NCI-H1105 treated with DMSO at 0.1 percent for 48 hours (cell line): ENCODE results near the gene UNC13A.

ENCODE experiments used
- DNase-seq: peaks from one replicate; lab custom pipeline; 2025; lab: John Stamatoyannopoulos, UW

UNC13A gene

DNA sequence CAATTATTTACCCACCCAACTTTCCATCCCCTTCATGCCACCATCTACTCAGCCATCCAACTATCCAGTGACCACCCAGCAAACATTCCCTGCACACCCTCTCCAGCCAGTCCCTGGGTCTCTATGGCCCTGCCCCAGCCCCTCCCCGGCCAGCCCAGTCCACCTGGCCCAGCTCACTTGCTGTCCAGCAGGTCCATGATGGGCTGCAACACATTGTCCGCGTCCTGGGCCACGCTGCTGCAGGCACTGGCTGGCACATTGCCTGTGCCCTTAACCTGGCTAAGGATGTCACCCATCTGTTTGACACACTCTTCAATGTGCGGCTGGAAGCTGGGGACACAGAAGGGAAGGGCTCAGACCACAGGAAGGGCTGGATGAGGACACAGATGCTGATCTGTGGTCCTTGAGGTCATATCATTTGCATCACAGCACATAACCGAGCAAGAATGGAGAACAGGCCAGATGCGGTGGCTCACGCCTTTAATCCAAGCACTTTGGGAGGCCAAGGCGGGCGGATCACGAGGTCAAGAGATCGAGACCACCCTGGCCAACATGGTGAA is 61.6 kb downstream of the UNC13A start:
- no peak for DNase-seq

DNA sequence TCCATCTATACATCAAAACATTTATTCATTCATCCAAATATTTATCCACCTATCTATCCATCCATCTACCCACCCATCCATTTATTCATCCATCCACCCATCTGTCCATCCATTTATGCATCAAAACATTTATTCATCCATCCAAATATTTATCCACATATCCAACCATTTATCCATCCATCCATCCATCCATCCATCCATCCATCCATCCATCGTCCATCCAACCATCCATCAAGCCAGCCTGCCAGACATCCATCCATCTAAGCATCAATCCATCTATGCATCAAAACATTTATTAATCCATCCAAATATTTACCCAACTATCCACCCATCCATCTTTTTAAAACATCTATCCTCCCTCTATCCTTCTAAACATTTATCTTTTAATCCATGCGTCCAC is 62.2 kb downstream of the UNC13A start:
- no peak for DNase-seq

DNA sequence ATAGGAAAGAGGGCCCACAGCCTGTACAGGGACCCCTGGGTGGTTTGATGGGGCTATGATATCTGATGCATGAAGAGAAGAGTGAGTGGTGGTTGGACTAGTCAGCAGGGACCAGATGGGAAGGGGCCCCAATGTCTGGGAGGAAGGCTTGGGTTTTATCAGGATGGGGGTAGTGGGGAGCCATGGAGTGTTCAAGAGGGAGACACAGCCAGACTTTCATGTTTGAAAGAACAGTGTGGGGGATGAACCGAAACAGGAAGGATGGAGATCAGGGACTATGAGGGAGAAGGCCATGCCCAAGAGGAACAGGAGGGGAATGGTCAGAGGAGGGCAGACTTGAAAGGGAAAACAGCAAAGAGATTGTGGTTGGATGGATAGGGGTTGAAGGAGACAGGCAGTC is 63.1 kb downstream of the UNC13A start:
- DNase-seq: no peak

DNA sequence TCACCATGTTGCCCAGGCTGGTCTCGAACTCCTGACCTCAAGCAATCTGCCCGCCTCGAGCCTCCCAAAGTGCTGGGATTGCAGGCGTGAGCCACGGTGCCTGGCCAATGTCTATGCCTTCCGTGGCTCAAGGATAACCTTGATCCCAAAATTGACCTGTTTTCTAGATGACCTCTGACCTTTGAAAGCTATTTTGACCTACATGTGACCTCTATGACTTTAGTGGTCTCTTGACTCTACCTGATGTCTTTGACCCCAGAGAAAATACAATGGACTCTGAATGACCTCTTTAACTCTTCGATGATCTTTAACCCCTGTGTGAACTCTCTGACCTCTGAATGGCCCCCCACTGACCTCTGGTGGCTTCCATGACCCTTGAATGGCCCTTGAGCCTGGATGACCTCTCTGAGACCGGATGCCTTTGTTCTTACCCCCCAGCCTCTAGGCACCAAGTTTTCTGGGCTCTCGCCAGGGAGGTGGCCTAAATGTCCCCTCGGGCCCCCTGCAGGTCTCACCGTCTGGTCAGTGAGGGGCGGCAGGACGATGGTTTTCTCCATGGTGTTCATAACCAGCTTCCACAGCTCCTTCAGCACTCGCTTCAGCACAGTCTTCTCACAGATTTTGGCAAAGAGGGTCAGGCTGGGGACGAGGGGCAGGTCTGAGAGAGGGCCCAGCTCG is 63.7 kb downstream of the UNC13A start:
- no peak for DNase-seq

DNA sequence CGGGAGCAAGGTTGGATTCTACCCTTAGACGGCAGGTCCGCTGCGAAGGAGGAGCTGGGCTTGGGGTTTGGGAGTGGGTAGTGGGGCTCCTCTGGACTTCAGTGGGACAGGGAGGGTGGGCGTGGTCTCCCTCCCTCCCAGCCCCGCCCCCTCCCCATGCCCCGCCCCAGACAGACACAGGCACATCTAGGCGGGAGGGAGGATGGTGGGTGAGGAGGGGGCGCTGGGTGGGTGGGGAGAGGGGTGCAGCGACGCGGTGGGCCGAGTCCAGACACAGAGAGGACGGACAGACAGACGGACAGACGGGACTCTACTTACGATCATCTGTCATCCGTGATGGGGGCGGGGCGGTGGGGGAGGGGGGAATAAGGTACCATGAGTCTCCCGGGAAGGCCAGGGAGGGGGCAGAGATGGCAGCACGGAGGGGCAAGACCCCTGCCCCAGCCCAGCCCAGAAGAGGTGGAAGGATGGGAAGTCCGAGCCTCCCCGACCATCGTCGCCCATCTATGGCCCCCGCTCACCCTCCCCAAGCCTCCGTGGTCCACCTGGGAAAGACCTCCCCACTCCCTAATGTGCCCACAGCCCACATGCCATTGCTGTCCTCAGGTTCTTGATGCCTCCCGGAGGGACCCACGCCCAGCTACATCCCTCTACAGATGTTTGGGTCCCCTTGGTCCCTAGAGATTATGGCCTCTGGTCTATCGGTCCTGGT is 64.8 kb downstream of the UNC13A start:
- DNase-seq: no peak

DNA sequence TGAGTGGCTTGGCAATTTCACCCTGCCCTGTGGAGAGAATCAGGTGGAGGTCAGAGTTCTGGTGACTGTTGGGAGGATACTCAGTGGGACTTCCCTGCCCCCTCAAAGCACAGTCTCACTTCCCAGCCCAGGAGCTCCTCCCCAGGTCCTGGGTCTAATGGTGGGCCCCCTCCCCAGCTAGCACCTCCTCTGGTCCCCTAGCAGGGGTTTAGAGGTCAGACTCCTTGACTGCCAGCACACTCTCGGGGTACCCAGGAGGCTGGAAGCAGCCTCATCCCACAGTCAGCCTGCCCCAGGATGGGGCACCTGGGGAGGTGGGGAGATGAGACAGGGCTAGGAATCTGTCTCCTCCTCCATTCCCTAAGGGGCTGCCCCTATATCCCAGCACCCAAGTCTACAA is 67.5 kb downstream of the UNC13A start:
- DNase-seq: no peak

DNA sequence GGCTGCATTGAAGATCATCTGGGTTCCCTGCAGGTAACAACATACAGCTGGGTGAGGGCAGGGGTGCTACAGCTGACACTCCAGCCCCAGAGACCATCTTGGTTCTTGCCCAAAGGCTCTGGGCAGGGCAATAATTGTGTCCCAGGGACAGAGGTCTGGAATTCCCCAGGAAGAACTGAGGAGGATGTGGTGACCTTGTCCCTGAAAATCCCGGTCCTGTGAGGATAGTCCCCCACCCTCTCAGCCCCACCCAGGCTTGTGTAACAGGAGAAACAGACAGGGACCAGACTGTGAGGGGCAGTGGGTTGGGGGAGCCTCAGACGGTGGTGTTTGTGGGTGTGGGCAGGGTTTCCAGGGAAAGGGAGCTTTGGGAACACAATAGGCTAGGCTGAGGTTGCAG is 69.2 kb downstream of the UNC13A start:
- no peak for DNase-seq

DNA sequence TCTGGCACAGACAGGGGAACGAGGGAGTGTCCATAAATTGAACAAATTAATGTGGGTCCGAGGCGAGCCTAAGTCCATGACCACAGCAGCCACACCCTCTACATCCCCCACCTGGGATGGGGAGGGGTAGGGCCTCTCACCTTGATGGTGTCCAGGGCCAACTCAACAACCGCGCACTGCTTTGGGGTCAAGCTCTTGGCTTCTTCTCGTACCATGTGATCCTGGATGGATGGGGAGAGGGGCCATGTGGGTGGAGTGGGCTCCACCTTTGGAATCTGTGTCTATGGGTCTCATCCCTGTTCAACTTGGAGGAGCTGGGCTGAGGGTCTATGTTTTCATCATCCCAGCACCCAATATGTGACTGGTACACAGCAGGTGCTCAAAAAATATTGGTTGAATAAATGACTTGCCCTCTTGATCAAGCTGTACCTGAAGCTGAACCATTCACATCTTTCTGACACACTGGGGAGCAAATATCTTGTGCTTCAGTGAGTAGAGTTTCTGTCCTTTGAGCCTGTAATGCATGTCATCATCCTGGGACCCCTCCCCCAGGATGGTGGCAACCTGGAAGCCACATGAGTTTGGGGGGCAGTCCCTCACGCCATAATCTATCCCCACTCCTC is 69.8 kb downstream of the UNC13A start:
- DNase-seq: no peak

DNA sequence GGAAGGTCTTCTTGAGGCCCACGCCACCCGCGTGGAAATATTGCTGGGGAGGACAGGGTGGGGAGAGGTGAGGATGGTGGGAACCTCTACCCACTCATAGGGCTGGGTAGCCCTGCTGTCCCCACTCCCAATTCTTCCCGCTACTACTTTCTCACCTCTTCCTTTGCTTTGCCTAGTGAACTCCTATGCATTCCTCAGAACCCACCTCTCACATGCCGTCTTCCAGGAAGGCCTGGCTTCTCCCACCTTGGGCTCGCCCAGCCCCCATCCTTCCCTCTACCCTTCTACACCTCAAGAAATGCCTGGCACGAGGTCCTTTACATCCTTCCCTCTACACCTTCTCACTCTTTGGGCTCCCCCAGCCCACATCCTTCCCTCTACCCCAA is 70.4 kb downstream of the UNC13A start:
- DNase-seq: no peak

DNA sequence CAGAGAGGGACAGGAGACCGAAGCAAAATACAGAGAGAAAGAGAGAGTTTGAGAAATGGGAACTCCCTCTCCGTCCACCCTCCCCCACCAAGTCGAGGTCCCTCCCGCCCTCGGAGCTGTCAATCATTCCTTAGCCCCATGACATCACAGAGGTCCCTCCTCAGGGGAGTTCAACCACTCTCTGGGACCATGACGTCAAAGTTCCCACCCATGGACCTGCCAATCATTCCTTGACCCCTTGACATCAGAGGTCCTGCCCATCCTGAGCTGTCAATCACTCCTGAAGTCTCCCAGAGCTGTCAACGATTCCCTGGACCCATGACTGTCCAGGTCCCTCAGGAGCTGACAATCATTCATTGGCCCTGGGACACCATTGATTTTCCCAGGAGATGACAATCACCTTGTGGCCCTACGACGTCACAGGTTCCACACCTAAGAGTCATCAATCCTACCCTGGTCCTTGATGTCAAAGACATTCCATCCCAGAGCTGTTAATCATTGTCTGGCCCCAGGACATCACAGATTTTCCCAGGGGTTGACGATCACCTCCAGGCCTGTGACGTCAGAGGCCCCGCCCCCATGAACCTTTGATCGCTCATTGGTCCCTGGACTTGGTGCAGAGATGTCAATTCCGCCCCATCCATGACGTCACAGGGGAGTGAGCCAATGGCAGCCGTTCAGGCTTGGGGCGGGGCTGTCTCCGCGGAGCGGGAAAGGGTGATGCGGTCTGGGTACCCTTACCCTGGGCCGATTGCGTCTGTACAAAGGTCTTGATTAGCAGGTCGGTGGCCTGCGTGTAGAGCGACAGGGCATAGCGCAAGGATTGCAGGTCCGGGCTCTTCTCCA is 71.0 kb downstream of the UNC13A start:
- DNase-seq: no peak

DNA sequence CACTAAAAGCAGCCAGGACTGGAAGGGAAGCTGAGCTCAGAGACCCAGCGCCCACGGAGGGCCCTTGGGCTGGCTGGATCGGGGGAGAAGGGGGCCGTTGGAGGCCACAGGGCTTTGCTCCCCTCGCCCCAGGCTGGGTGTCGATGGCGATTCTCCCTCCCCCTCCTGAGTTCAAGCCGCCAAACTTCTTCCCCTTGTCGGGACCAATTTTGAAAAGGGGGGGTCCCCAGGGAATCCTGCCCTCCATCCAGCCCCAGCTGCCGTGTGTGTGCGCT is 71.5 kb downstream of the UNC13A start:
- DNase-seq: no peak

DNA sequence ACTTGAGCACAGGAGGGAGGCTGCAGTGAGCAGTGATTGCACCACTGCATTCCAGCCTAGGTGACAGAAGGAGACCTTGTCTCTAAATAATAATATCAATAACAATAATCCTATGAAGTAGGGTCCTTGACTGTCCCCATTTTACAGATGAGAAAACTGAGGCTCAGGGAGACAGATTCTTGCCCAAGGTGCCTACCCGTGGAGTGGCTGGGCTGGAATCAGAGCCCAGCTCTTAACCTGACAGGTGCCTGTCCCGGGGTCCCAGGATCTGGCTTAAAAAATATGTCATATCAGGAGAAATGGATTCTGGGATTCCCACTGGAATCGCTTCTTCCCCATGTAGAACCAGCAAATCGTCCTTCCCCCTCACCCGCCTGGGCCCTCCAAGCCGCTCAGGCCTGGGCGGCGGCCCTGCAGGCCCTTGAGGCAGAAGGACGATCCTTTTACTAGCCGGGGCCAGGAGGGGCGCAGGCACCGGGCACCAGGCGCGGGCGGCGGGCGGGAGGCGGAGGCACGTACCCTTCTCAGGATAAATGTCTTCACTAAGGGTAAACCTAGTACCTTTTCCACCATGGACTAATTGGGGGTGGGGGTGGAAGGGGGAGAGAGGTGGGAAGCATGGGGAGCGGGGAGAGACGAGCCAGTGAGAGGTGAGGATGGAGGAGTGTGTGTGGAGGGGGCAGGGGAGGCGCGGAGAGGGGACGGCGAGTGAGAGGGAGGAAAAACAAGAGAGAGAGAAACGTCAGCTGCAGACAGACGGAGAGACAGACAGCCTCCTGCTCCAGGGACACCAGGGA is 72.1 kb downstream of the UNC13A start:
- DNase-seq: no peak

DNA sequence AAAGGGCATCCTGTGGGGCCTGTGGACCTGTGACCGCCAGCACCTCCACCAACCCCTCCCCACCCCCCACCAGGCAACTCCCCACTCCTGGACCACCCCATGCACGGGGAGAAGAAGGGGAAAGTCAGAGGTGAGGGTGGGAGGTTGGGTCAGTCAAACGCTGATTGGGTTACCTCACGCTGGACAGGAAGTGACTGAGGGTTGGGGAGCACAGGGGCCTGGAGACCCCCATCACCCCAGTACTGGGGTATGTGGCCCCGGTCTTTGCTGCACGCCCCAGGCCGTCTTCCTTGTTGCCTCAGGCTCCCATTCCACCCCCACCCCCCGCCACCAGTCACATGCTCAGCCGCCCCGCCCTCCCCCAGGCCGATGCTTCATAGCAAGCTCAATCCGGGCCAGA is 73.7 kb downstream of the UNC13A start:
- no peak for DNase-seq

DNA sequence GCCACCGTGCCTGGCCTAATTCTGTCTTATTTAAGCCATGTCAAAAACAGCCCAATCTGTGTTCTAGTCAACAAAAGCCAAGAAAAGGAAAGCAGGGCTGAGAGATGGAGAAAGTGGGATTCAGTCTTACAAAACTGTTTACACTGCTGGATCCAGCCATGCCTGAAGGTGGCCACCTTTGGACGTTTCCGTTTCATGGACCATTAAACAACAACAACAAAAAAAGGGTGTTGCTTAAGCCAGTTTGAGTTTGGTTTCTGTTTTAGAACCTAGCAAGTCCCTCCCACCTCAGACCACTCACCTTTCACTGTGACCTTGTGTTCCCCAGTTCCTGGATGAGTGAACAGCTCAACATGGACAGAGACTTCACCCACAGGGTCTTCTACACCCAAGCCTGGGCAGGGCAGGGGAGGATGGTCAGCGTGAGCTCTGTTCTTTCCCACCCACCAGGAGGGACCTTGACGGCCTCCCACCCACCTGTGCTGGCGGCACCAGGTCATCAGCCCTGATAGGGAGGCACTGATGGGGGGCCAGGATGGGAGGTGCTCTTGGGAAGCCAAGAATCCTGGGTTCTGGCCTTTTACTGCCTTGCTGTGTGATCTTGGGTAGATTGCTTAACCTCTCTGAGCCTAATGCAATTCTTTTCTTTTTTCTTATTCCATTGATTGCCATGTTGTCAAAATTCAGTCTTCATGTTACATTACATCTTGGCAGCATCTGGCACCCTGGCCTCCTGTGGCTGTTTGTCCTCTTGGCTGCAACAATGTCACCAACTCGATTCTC is 76.5 kb downstream of the UNC13A start:
- DNase-seq: no peak

DNA sequence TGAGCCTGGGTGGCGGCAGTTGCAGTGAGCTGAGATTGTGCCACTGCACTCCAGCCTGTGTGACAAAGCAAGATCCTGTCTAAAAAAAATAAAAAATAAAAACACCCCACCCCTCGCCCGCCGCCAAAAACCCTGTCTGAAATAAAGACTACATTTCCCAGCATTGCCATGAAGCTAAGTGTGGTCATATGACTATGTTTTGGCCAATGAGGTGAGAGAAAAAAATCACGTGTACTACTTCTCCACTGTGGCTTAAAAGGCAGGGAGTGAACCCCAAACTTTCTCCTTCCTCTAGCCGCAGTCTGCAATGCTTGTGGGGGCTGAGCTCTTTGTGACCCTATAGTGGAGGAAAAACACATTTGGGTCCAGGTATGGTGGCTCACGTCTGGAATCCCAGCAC is 77.8 kb downstream of the UNC13A start:
- DNase-seq: no peak

DNA sequence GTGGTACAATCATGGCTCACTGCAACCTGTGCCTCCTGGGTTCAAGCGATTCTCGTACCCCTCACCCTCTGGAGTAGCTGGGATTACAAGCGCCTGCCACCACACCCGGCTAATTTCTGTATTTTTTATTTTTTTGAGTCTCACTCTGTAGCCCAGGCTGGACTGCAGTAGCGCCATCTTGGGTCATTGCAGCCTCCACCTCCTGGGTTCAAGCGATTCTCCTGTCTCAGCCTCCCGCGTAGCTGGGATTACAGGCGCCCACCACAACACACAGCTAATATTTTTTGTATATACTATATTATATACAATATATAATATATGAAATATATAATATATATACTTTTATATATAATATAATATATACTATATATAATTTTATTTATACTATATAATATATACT is 80.2 kb downstream of the UNC13A start:
- DNase-seq: no peak

DNA sequence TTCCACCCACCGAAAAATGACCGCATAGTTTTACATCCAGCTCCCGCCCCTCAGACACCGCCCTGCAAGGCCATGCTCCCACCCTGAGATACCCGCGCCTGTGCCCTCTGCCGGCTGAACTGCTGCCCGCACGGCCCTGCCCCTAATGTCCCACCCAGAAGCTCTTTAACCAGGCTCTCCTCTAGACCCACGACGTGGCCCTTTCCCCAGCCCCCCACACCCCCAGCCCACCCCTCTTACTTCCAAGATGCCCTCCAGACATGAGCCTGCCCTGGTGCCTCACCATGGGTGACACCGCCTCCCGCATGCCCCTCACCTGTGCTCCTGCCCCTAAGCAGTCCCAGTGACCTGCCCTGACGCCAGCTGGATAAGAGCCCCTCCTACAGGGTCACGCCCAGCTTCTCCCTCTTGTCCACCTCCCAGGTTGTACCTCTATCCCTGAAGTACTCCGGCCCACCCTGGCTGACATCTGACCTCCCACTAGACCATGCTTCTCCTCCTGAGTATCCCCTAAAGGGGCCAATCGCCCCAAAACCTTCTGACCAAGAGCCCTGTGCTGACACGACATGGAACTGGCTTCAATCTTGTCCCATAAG is 81.5 kb downstream of the UNC13A start:
- no peak for DNase-seq

DNA sequence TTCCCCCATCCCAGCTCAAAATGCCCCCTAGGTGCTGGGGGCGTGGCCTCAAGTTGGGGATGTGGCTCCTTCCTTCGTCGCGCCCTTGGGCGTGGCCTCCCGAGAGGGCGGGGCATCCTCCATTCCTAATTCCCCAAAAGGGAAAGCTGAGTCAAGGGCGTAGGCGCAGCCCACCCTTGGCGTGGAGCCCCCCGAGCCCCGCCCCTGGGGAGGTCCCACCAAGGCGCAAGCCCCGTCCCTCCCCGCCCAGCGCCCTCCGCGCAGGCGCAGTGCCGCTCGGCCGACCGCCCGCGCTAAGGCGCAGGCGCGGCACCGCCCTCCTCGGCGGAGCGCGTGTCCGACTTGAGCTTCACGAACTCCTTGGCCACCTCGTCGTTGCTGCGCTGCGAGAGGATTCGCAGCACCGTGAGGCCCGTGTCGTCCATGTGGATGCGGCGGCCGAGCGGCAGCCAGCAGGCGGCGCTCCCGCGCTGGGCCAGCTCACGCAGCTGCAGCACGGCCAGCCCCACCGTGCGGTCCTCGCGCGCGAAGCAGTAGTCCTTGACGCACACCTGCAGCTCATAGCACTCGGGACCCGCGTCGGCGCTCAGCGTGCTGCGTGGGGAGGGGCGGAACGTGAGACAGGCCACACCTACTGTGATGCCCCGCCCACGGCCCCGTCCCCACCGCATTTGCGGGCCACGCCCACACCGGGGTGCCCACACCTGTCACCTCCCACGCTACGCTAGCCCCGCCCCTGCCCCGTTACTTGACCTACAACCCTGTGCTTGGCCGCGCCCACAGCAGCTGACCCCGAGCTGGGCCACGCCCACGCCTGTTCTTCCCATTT is 82.2 kb downstream of the UNC13A start:
- DNase-seq: peak; percentile 85

DNA sequence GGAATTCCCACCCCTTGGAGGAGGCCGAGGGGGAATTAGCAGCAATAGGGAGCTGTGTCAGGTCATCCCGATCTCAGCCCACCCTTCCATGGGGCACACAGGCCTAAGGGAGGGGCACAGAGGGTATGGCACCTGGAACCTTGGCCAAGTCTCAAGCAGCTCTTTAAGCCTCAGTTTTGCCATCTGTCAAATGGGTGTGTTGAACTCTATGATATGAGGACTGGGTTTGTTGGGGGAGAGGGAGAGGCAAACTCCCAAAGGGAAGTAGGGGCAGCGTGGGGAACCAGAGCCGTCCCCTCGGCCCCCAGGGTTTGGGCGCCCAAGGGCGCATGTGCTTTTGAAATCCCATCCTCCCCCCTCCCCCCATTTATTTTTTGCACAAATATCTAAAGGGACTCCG is 83.0 kb downstream of the UNC13A start:
- DNase-seq: no peak
